Transverse colon (tissue), 4 donors: ENCODE data around the gene NCAPD3.

Experiments
- CTCF ChIP-seq, 5 experiments: fragments of 200-600 bp in 3 of 5; fragments of 450-650 bp in 2 of 5; sonication (generic) in 3 of 5; IDR thresholded peaks; 1 replicate in 2 of 5; 2 replicates in 3 of 5; pipeline ENCODE4 v1.5.1; 2016 to 2017; ENCODE audit warnings: antibody characterized with exemption in 5 of 5, inconsistent platforms in 3 of 5, mild to moderate bottlenecking in 2 of 5, moderate library complexity in 1 of 5
- EP300 ChIP-seq: sonication (generic); formaldehyde crosslinking; IDR thresholded peaks from one replicate; pipeline ENCODE4 v1.6.1; 2017; ENCODE audit warnings: antibody characterized with exemption, low read depth
- POLR2A ChIP-seq: fragments of 450-650 bp; IDR thresholded peaks from one replicate; pipeline ENCODE4 v1.6.1; 2016; ENCODE audit warnings: antibody characterized with exemption, mild to moderate bottlenecking, moderate library complexity
- POLR2AphosphoS5 ChIP-seq, 3 donors: sonication (generic); formaldehyde crosslinking; IDR thresholded peaks; one replicate each; pipeline ENCODE4 v1.6.1; 2016; ENCODE audit warnings: antibody characterized with exemption in 3 of 3

GRCh38 chr11:134248910-134249480 is 25.2 kb upstream of the NCAPD3 start:
- TF ChIP-seq CTCF (IDR thresholded peaks at IDR 0.05) (no peak), POLR2A (no peak), EP300 (no peak), POLR2AphosphoS5 (IDR thresholded peaks at IDR 0.05) (no peak)
